HepG2 (cell line): Measurements from ENCODE around the gene ANG. TPM values are rescaled to one million over a fixed set of nuclear protein-coding genes. Genes with fewer than 3 reads are reported as not detected.

Experiments
- HDAC1 ChIP-seq: sonication (generic); formaldehyde crosslinking; IDR thresholded peaks from 2 replicates; pipeline ENCODE4 v1.5.1; 2020; ENCODE audit warnings: mild to moderate bottlenecking, missing genetic modification reagents
- HINFP ChIP-seq: sonication (generic); formaldehyde crosslinking; IDR thresholded peaks from 2 replicates; pipeline ENCODE4 v1.4.0; 2020; ENCODE audit warnings: low read depth, mild to moderate bottlenecking, missing genetic modification reagents
- SALL1 ChIP-seq: sonication (generic); formaldehyde crosslinking; IDR thresholded peaks from 2 replicates; pipeline ENCODE4 v1.8.0; 2022; ENCODE audit warnings: mild to moderate bottlenecking, missing genetic modification reagents
- SATB2 ChIP-seq: sonication (generic); formaldehyde crosslinking; IDR thresholded peaks from 2 replicates; pipeline ENCODE4 v1.5.0; 2020; ENCODE audit warnings: missing genetic modification reagents
- SMAD9 ChIP-seq: sonication (generic); formaldehyde crosslinking; IDR thresholded peaks from 2 replicates; pipeline ENCODE4 v1.5.1; 2020; ENCODE audit warnings: mild to moderate bottlenecking, missing genetic modification reagents
- TFE3 ChIP-seq: IDR thresholded peaks from 2 replicates; pipeline ENCODE4 v1.6.1; 2016
- ZNF292 ChIP-seq: sonication (generic); formaldehyde crosslinking; IDR thresholded peaks from 2 replicates; pipeline ENCODE4 v1.8.1; 2022; ENCODE audit warnings: mild to moderate bottlenecking, low read depth, missing genetic modification reagents, borderline replicate concordance
- ZNF318 ChIP-seq: sonication (generic); formaldehyde crosslinking; IDR thresholded peaks from 2 replicates; pipeline ENCODE4 v1.4.0; 2020; ENCODE audit warnings: mild to moderate bottlenecking, missing genetic modification reagents
- ZNF331 ChIP-seq: sonication (generic); formaldehyde crosslinking; IDR thresholded peaks from 2 replicates; pipeline ENCODE4 v1.4.0; 2020; ENCODE audit warnings: missing genetic modification reagents
- ZNF800 ChIP-seq: sonication (generic); formaldehyde crosslinking; IDR thresholded peaks from 2 replicates; pipeline ENCODE4 v1.4.0; 2020; ENCODE audit warnings: missing genetic modification reagents
- polyA plus RNA-seq, 8 experiments: library from polyadenylated mRNA; depleted of rRNA in 3 of 8; stranded (reverse) in 7 of 8; unstranded in 1 of 8; fragments of >200 nt; fragmentation: Illumina TruSeq in 4 of 8; extraction: Trizol in 4 of 8; gene quantifications; 2 replicates each; pipeline versions ENCODE4 v1.2.1 to v1.2.3, GENCODE V29; 2011 to 2016; ENCODE audit warnings: low read depth in 4 of 8, missing spikeins in 1 of 8, mixed read lengths in 1 of 8; ENCODE audit not compliant: insufficient read depth in 1 of 8
- total RNA-seq, 5 experiments: library from RNA; depleted of rRNA; stranded (reverse); fragments of >200 nt; fragmentation: Illumina TruSeq; extraction: Trizol; gene quantifications; 2 replicates each; pipeline ENCODE4 v1.2.3, GENCODE V29; 2016; ENCODE audit warnings: low read depth in 1 of 5
- TF ChIP-seq, protein P1 (sequence below): sonication (generic); formaldehyde crosslinking; IDR thresholded peaks from 2 replicates; pipeline ENCODE4 v1.8.1; 2023; ENCODE audit warnings: mild to moderate bottlenecking, missing genetic modification reagents
- TF ChIP-seq, protein P2 (sequence below): IDR thresholded peaks from 2 replicates; pipeline ENCODE4 v1.6.1; 2012; ENCODE audit warnings: low read depth, low read length, improper control_type of control experiment

The ANG gene
- total and polyA plus RNA-seq, 2 of the 13 experiments (the other 11 are each of a cell fraction or from before 2014, with no cell fraction given): 83.6 to 401 TPM

DNA sequence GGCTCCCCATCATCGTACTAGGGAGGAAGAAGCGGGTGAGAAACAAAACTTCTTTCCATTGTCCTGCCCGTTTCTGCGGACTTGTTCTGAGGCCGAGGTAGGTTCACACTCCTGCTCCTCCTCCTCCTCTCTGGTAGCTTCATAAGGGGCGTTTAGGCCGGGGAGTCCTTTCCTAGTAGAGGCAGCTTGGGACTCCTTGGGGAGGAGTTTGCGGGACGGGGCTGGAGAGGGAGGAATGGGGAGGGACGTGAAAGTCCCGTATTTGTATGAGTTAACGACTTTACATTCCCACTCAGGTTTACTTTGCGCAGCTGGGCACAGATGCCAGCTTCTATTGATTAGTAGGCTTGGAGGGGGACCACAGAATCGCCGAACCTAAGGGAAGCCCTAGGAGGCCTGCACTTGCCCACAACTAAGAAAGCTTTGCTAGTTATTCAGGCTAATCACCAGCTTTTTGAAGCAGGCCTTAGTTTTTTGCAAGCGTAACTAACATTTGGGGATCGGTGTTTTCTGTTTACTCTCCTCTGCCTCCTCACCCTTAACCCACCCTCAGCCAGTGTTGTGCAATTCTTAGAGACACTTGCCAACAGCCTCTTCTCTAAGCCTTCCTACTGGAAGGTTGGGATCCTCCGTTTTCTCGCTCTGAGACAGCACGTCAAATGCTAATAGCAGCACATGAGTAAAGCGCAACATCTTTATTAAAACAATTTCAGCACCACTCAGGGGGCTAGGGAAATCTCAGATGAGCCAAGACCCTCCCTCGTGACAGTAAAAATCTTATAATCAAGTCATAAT lies 3.7 kb upstream of the ANG start (continued):
- no peak; the same call in none of the 2 replicates for TF ChIP-seq SALL1 (CRISPR knock-in tag)
- peak; percentile 30 for TF ChIP-seq HDAC1
- no peak for TF ChIP-seq ZNF318 (CRISPR knock-in tag)
- TF ChIP-seq, protein P1, sequence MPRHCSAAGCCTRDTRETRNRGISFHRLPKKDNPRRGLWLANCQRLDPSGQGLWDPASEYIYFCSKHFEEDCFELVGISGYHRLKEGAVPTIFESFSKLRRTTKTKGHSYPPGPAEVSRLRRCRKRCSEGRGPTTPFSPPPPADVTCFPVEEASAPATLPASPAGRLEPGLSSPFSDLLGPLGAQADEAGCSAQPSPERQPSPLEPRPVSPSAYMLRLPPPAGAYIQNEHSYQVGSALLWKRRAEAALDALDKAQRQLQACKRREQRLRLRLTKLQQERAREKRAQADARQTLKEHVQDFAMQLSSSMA: no peak
- TF ChIP-seq SATB2: peak; percentile 36
- TF ChIP-seq ZNF800 (CRISPR knock-in tag): no peak
- no peak for TF ChIP-seq ZNF331
- TF ChIP-seq SMAD9 (CRISPR knock-in tag): no peak
- TF ChIP-seq ZNF292: no peak
- no peak for TF ChIP-seq HINFP (CRISPR knock-in tag)
- TF ChIP-seq TFE3 (CRISPR knock-in tag): no peak
- TF ChIP-seq, protein P2, sequence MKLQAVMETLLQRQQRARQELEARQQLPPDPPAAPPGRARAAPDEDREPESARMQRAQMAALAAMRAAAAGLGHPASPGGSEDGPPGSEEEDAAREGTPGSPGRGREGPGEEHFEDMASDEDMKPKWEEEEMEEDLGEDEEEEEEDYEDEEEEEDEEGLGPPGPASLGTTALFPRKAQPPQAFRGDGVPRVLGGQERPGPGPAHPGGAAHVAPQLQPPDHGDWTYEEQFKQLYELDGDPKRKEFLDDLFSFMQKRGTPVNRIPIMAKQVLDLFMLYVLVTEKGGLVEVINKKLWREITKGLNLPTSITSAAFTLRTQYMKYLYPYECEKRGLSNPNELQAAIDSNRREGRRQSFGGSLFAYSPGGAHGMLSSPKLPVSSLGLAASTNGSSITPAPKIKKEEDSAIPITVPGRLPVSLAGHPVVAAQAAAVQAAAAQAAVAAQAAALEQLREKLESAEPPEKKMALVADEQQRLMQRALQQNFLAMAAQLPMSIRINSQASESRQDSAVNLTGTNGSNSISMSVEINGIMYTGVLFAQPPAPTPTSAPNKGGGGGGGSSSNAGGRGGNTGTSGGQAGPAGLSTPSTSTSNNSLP: no peak
